CD14-positive monocyte (primary cell): ENCODE measurements around the gene ATM. TPM values are rescaled to one million over a fixed set of nuclear protein-coding genes. Genes with fewer than 3 reads are reported as not detected.
"Not testable (repeated sequence)": the region's sequence is repeated elsewhere in the genome, so short reads cannot be mapped to it uniquely, and the experiment has no call there.

Experiments
- DNase-seq, 3 donors: peaks; one replicate each; pipeline ENCODE4 v3.0.0-alpha.2; 2011 to 2022
- H2AFZ ChIP-seq: 2 replicates; pipeline ENCODE4 v1.6.0; 2012; ENCODE audit warnings: mild to moderate bottlenecking, low read depth, low read length, inconsistent platforms; ENCODE audit not compliant: insufficient read depth, poor library complexity, severe bottlenecking
- H3K27ac ChIP-seq, 2 donors: 1 replicate in 1 of 2; 2 replicates in 1 of 2; pipeline ENCODE4 v1.5.1; 2012 to 2013; ENCODE audit warnings: low read length in 2 of 2, control low read depth in 1 of 2, inconsistent platforms in 1 of 2, low read depth in 1 of 2, mild to moderate bottlenecking in 1 of 2
- H3K27me3 ChIP-seq, 2 donors: one replicate each; pipeline versions ENCODE4 v1.6.0 to v1.6.1; 2011 to 2013; ENCODE audit warnings: low read length in 2 of 2; ENCODE audit not compliant: control insufficient read depth in 2 of 2, insufficient read depth in 2 of 2
- H3K36me3 ChIP-seq, 2 donors: replicated peaks in 1 of 2; 1 replicate in 1 of 2; 2 replicates in 1 of 2; pipeline versions ENCODE4 v1.5.1 to v1.6.1; 2012 to 2013; ENCODE audit warnings: low read length in 2 of 2, control low read depth in 1 of 2, inconsistent platforms in 1 of 2, mild to moderate bottlenecking in 1 of 2; ENCODE audit not compliant: insufficient read depth in 2 of 2, control insufficient read depth in 1 of 2
- H3K4me1 ChIP-seq, 2 donors: 1 replicate in 1 of 2; 2 replicates in 1 of 2; pipeline versions ENCODE4 v1.5.1 to v1.6.1; 2012 to 2013; ENCODE audit warnings: low read length in 2 of 2, control low read depth in 1 of 2, inconsistent platforms in 1 of 2, mild to moderate bottlenecking in 1 of 2, moderate library complexity in 1 of 2; ENCODE audit not compliant: insufficient read depth in 2 of 2, control insufficient read depth in 1 of 2
- H3K4me2 ChIP-seq: replicated peaks from 2 replicates; pipeline ENCODE3; 2012; ENCODE audit warnings: low read length, moderate library complexity, mild to moderate bottlenecking; ENCODE audit not compliant: poor library complexity, severe bottlenecking; ENCODE audit errors: extremely low read depth
- H3K4me3 ChIP-seq, 3 experiments: fragments of 200-600 bp in 1 of 3; sonication (generic) in 1 of 3; replicated peaks in 1 of 3; 1 replicate in 2 of 3; 2 replicates in 1 of 3; pipeline ENCODE4 v1.5.1; 2011 to 2013; ENCODE audit warnings: low read length in 3 of 3, mild to moderate bottlenecking in 3 of 3, control low read depth in 2 of 3, low read depth in 2 of 3, inconsistent platforms in 1 of 3, moderate library complexity in 1 of 3
- H3K79me2 ChIP-seq: 2 replicates; pipeline ENCODE4 v1.6.0; 2012; ENCODE audit warnings: mild to moderate bottlenecking, control low read depth, inconsistent platforms, low read length, moderate library complexity; ENCODE audit not compliant: insufficient read depth
- H3K9ac ChIP-seq: 2 replicates; pipeline ENCODE4 v1.6.0; 2017; ENCODE audit warnings: low read length, mild to moderate bottlenecking; ENCODE audit not compliant: insufficient read depth, poor library complexity, severe bottlenecking
- H3K9me3 ChIP-seq, 2 donors: replicated peaks in 1 of 2; 1 replicate in 1 of 2; 2 replicates in 1 of 2; pipeline versions ENCODE4 v1.5.1 to v1.6.1; 2012 to 2013; ENCODE audit warnings: low read length in 2 of 2, control low read depth in 1 of 2; ENCODE audit not compliant: control insufficient read depth in 1 of 2, insufficient read depth in 1 of 2
- H4K20me1 ChIP-seq: 2 replicates; pipeline ENCODE4 v1.6.0; 2012; ENCODE audit warnings: mild to moderate bottlenecking, low read length, control low read depth, moderate library complexity; ENCODE audit not compliant: insufficient read depth
- H3K27ac Mint-ChIP-seq, 7 donors: one replicate each; pipeline ENCODE4 v1.8.0; 2020; ENCODE audit warnings: mild to moderate bottlenecking in 7 of 7, mixed read lengths in 7 of 7, moderate library complexity in 6 of 7, inconsistent platforms in 2 of 7
- H3K27me3 Mint-ChIP-seq, 3 donors: one replicate each; pipeline ENCODE4 v1.8.0; 2021 to 2022; ENCODE audit warnings: low read depth in 3 of 3, mild to moderate bottlenecking in 3 of 3, mixed read lengths in 3 of 3, moderate library complexity in 3 of 3, inconsistent platforms in 1 of 3
- H3K36me3 Mint-ChIP-seq, 2 donors: one replicate each; pipeline ENCODE4 v1.8.0; 2020; ENCODE audit warnings: mixed read lengths in 2 of 2, inconsistent platforms in 1 of 2, mild to moderate bottlenecking in 1 of 2
- H3K4me1 Mint-ChIP-seq: one replicate; pipeline ENCODE4 v1.8.0; 2020; ENCODE audit warnings: mild to moderate bottlenecking, mixed read lengths
- H3K4me3 Mint-ChIP-seq, 2 donors: one replicate each; pipeline ENCODE4 v1.8.0; 2020; ENCODE audit warnings: mild to moderate bottlenecking in 2 of 2, mixed read lengths in 2 of 2, moderate library complexity in 1 of 2
- H3K9me3 Mint-ChIP-seq, 7 donors: one replicate each; pipeline ENCODE4 v1.8.0; 2020 to 2022; ENCODE audit warnings: mixed read lengths in 7 of 7, mild to moderate bottlenecking in 6 of 7, moderate library complexity in 6 of 7, inconsistent platforms in 2 of 7
- WGBS: methylation state at CpG from one replicate; pipeline ENCODE4 v1.1.5; 2013; ENCODE audit warnings: missing lambda C conversion rate; ENCODE audit not compliant: insufficient coverage; 5-methylcytosine and 5-hydroxymethylcytosine counted together
- intact Hi-C, 2 donors: fragments of 100-400 bp; cut with micrococcal nuclease; formaldehyde crosslinking; loops; one replicate each; pipeline versions ENCODE4 v1.15.0 to v1.15.1; 2023
- polyA plus RNA-seq, 3 donors: library from polyadenylated mRNA; depleted of rRNA in 1 of 3; unstranded in 2 of 3; stranded (reverse) in 1 of 3; fragments of 300-500 nt in 2 of 3; fragments of >200 nt in 1 of 3; fragmentation: Illumina TruSeq in 2 of 3; gene quantifications; 1 replicate in 2 of 3; 2 replicates in 1 of 3; pipeline ENCODE4 v1.2.3, GENCODE V29; 2012 to 2021
- TF ChIP-seq, protein P1 (sequence below): fragments of 200-600 bp; IDR thresholded peaks from one replicate; pipeline ENCODE4 v1.8.0; 2022; ENCODE audit warnings: antibody characterized with exemption, mild to moderate bottlenecking

Gene ATM
- polyA plus RNA-seq, 3 donors: 13.2 to 56.7 (median 21.4) TPM

DNA sequence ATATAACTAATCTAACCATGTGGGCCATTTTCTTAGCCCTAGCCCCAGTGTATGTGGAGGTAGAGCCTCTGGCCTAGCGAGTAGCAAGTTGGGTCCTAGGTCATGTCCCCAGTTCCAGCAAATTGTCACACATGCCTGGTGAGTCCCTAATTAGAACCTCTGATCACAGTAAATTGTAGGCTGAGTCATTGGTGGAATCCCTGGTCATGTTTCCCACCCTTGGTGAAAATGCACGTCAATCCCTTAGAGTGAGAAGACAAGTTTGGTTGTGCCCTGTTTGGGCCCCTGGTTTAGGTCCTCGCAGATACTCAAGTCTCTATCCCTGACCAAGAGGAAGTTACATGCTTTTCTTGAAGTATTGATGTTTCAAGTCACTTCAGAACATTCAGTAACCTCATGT, 46.7 kb downstream of the ATM start:
- H3K4me2 ChIP-seq: no peak overlapping the region
- H4K20me1 ChIP-seq: no peaks in the 10 kb centered on the region
- H3K4me3 ChIP-seq: no peak overlapping the region
- H3K4me3 Mint-ChIP-seq: no peak overlapping the region
- no peak overlapping the region for H2AFZ ChIP-seq
- H3K27me3 ChIP-seq: no peaks in the 10 kb centered on the region
- intact Hi-C loops: no loop called here
- peak overlapping the region in 2 of 7 donors; percentile 10 to 66 for H3K27ac Mint-ChIP-seq
- H3K4me1 ChIP-seq: no peaks in the 10 kb centered on the region
- H3K27ac ChIP-seq: no peak overlapping the region
- no peaks in the 10 kb centered on the region for H3K79me2 ChIP-seq
- WGBS: 100% methylated on average over 1 of the region's 3 CpGs
- H3K4me1 Mint-ChIP-seq: no peaks in the 10 kb centered on the region
- peaks cover 55 to 73% of the 10 kb centered on the region in 2 donors for H3K36me3 ChIP-seq
- H3K27me3 Mint-ChIP-seq: peaks cover 0 to 3% (median 0%) of the 10 kb centered on the region in 3 donors
- peaks cover 56 to 63% of the 10 kb centered on the region in 2 donors for H3K36me3 Mint-ChIP-seq
- peaks cover 11 to 14% (median 12%) of the 10 kb centered on the region in 7 donors for H3K9me3 Mint-ChIP-seq
- TF ChIP-seq, protein P1, sequence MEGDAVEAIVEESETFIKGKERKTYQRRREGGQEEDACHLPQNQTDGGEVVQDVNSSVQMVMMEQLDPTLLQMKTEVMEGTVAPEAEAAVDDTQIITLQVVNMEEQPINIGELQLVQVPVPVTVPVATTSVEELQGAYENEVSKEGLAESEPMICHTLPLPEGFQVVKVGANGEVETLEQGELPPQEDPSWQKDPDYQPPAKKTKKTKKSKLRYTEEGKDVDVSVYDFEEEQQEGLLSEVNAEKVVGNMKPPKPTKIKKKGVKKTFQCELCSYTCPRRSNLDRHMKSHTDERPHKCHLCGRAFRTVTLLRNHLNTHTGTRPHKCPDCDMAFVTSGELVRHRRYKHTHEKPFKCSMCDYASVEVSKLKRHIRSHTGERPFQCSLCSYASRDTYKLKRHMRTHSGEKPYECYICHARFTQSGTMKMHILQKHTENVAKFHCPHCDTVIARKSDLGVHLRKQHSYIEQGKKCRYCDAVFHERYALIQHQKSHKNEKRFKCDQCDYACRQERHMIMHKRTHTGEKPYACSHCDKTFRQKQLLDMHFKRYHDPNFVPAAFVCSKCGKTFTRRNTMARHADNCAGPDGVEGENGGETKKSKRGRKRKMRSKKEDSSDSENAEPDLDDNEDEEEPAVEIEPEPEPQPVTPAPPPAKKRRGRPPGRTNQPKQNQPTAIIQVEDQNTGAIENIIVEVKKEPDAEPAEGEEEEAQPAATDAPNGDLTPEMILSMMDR: no peak
- no peaks in the 10 kb centered on the region for H3K9me3 ChIP-seq
- no peak overlapping the region for H3K9ac ChIP-seq
- no peak for DNase-seq

DNA sequence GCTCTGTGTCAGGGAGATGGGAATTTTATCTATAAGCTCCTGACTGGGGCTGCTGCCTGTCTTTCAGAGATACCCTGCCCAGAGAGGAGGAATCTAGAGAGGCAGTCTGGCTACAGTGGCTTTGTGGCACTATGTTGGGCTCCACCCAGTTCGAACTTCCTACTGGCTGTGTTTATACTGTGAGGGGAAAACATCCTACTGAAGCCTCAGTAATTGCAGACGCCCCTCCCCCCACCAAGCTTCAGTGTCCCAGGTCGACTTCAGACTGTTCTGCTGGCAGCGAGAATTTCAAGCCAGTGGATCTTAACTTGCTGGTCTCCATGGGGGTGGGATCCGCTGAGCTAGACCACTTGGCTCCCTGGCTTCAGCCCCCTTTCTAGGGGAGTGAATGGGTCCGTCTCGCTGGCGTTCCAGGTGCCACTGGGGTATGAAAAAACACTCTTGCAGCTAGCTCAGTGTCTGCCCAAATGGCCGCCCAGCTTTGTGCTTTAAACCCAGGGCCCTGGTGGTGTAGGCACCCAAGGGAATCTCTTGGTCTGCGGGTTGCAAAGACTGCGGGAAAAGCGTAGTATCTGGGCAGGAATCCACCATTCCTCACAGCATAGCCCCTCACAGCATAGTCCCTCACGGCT, 54.2 kb downstream of the ATM start:
- Mint-ChIP-seq H3K36me3 (peaks cover 82 to 92% of the 10 kb centered on the region in 2 donors), H3K27ac (peak overlapping the region in 1 of 7 donors; percentile 53), H3K9me3 (peaks cover 14 to 21% (median 16%) of the 10 kb centered on the region in 7 donors)
- H3K4me1 ChIP-seq, intact Hi-C loops, H3K4me3 ChIP-seq, H2AFZ ChIP-seq, H3K4me3 Mint-ChIP-seq, H3K27me3 ChIP-seq, H3K27me3 Mint-ChIP-seq, H3K9me3 ChIP-seq, H4K20me1 ChIP-seq, H3K79me2 ChIP-seq, H3K4me2 ChIP-seq, H3K9ac ChIP-seq, H3K4me1 Mint-ChIP-seq, DNase-seq, H3K27ac ChIP-seq: not testable (repeated sequence)
- peaks cover 79 to 97% of the 10 kb centered on the region in 2 donors for H3K36me3 ChIP-seq
- WGBS: 98% methylated on average over 9 of the region's 13 CpGs
